Hair follicular keratinocyte (primary cell): ENCODE measurements around the gene PAK1. TPM values are rescaled to one million over a fixed set of nuclear protein-coding genes. Genes with fewer than 3 reads are reported as not detected.

ENCODE experiments used
- total RNA-seq: library from RNA; depleted of rRNA; stranded (reverse); fragments of >200 nt; gene quantifications from 2 replicates; pipeline ENCODE4 v1.2.3, GENCODE V29; 2015

PAK1 gene
- total RNA-seq = 53.6 and 54.8 TPM in 2 replicates

DNA sequence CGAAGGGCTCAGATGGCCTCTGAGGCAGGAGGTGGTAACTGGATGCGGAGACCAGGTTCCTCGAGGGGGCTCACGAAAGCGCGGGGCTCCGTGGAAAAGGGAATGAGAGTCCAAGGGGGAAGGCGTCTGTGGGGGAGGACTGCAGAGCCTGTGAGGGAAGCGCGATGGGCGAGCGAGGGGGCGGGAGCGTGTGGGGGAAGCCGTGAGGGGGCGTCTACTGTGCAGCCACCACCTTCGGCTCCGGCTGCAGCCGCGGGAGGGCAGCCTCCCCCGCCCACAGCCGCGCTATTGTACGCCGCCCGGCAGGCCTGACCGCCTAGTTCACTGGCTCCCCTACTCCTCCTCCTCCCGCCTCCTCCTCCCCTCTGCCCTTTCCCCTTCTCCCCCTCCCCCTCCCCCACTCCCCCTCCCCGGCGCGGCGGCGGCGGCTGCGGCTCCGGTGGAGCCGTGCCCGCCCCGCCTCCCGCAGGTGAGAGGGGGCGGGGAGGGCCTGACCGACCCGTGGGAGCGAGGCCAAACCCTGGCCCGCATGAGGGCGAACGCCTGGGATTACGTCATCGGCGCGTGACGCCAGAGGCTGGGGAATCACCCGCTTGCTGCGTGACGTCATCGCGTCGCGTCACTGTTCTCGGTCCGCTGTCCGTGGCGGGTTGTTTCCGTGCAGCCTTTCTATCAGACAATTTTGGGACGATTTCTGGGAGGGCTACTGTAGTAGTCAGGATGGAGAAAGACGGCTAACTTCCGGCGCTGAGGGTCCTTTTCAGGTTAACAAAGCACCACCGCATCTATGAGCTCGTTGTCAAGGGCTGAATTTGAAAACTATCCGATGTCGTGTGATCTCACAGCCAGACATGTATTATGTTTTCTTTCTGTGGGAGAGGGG is at the start of gene PAK1:
Gene PAK1, minus strand, starts transcription at position 294 of the 883 bp plus-strand sequence. CDS start 81,574 bp downstream, outside the sequence.

DNA sequence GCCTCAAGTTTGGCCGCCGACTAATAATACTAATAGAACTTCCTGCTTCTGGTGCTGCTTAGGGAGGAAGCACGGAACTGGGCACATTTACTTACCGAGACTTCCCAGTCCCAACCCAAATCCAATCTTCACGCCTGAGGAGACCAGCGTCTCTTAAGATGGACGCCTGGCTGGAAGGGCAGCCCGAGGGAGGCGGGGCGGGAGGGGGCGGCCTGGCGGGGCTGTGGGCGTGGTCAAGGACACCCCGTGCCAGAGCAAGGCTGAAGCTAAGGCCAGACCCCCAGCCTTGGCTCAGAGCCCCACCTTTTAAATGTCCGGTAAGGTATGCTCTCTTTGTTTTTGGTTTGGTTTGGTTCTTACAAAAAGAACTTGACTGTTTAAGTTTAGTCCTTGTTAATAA is 172.4 kb downstream of the PAK1 start, which contains the start of gene GDPD4:
Gene GDPD4, minus strand, starts transcription at position 177 of the 400 bp plus-strand sequence. CDS start 16,549 bp downstream, outside the sequence.

Other genes starting within 250 kb of the PAK1 start
- not detected in 2 replicates for gene GDPD4, start 172.4 kb downstream of the PAK1 start, total RNA-seq
- gene AQP11, start 115.9 kb upstream of the PAK1 start, total RNA-seq = 0.11 TPM in 1 of 2 replicates, not detected in the other
- 167 and 168 TPM in 2 replicates for gene CLNS1A, start 163.7 kb upstream of the PAK1 start, total RNA-seq